HepG2 (cell line): ENCODE data around the gene ROMO1. TPM values are rescaled to one million over a fixed set of nuclear protein-coding genes. Genes with fewer than 3 reads are reported as not detected.

Source experiments
- CREB3 ChIP-seq: sonication (generic); formaldehyde crosslinking; IDR thresholded peaks from 2 replicates; pipeline ENCODE4 v1.5.0; 2020; ENCODE audit warnings: missing genetic modification reagents
- FOSL2 ChIP-seq: sonication (generic); formaldehyde crosslinking; IDR thresholded peaks from 2 replicates; pipeline ENCODE4 v1.4.0; 2020; ENCODE audit warnings: missing genetic modification reagents
- ISX ChIP-seq: sonication (generic); formaldehyde crosslinking; conservative IDR thresholded peaks from 2 replicates; pipeline ENCODE4 v1.5.0; 2020; ENCODE audit warnings: missing genetic modification reagents
- KDM1A ChIP-seq: IDR thresholded peaks from 2 replicates; pipeline ENCODE4 v1.6.1; 2016; ENCODE audit warnings: missing compliant biosample characterization
- MAF1 ChIP-seq: sonication (generic); formaldehyde crosslinking; IDR thresholded peaks from 2 replicates; pipeline ENCODE4 v1.5.0; 2020; ENCODE audit warnings: missing genetic modification reagents, borderline replicate concordance
- MATR3 ChIP-seq: sonication (generic); formaldehyde crosslinking; IDR thresholded peaks from 2 replicates; pipeline ENCODE4 v1.4.0; 2020; ENCODE audit warnings: missing genetic modification reagents
- NKX3-1 ChIP-seq: sonication (generic); formaldehyde crosslinking; IDR thresholded peaks from 2 replicates; pipeline ENCODE4 v1.5.0; 2020; ENCODE audit warnings: missing genetic modification reagents
- ONECUT2 ChIP-seq: sonication (generic); formaldehyde crosslinking; IDR thresholded peaks from 2 replicates; pipeline ENCODE4 v1.4.0; 2020; ENCODE audit warnings: missing genetic modification reagents
- PHF8 ChIP-seq: sonication (generic); formaldehyde crosslinking; IDR thresholded peaks from 2 replicates; pipeline ENCODE4 v1.5.0; 2020; ENCODE audit warnings: missing genetic modification reagents
- POLR2AphosphoS2 ChIP-seq: IDR thresholded peaks from 2 replicates; pipeline ENCODE4 v1.6.1; 2011; ENCODE audit warnings: low read depth, low read length, improper control_type of control experiment
- PRDM10 ChIP-seq: sonication (generic); formaldehyde crosslinking; IDR thresholded peaks from 2 replicates; pipeline ENCODE4 v1.4.0; 2020; ENCODE audit warnings: low read depth, missing genetic modification reagents
- TCF7L2 ChIP-seq: IDR thresholded peaks from 2 replicates; pipeline ENCODE4 v1.6.1; 2011; ENCODE audit warnings: mild to moderate bottlenecking, low read depth, low read length, moderate library complexity
- ZHX2 ChIP-seq, 2 experiments: sonication (generic) in 1 of 2; formaldehyde crosslinking in 1 of 2; IDR thresholded peaks; 2 replicates each; pipeline versions ENCODE4 v1.6.1 to v1.9.0; 2014 to 2022; ENCODE audit warnings: antibody characterized with exemption in 1 of 2, borderline replicate concordance in 1 of 2, inconsistent platforms in 1 of 2, low read depth in 1 of 2, missing genetic modification reagents in 1 of 2
- ZNF770 ChIP-seq: sonication (generic); formaldehyde crosslinking; IDR thresholded peaks from 2 replicates; pipeline ENCODE4 v1.5.0; 2020; ENCODE audit warnings: mild to moderate bottlenecking, missing genetic modification reagents
- polyA plus RNA-seq, 8 experiments: library from polyadenylated mRNA; depleted of rRNA in 3 of 8; stranded (reverse) in 7 of 8; unstranded in 1 of 8; fragments of >200 nt; fragmentation: Illumina TruSeq in 4 of 8; extraction: Trizol in 4 of 8; gene quantifications; 2 replicates each; pipeline versions ENCODE4 v1.2.1 to v1.2.3, GENCODE V29; 2011 to 2016; ENCODE audit warnings: low read depth in 4 of 8, missing spikeins in 1 of 8, mixed read lengths in 1 of 8; ENCODE audit not compliant: insufficient read depth in 1 of 8
- total RNA-seq, 5 experiments: library from RNA; depleted of rRNA; stranded (reverse); fragments of >200 nt; fragmentation: Illumina TruSeq; extraction: Trizol; gene quantifications; 2 replicates each; pipeline ENCODE4 v1.2.3, GENCODE V29; 2016; ENCODE audit warnings: low read depth in 1 of 5

Gene ROMO1
- total and polyA plus RNA-seq, 2 of the 13 experiments (the other 11 are each of a cell fraction or from before 2014, with no cell fraction given) = 636 to 755 TPM

GRCh38 chr20:35730583-35731468 lies 31.6 kb downstream of the ROMO1 start (continued):
- TF ChIP-seq KDM1A (CRISPR knock-in tag) = no peak
- no peak for TF ChIP-seq ONECUT2 (CRISPR knock-in tag)
- 0 out of 2 replicates have a peak, but pooled peaks have one; percentile 26 for TF ChIP-seq CREB3 (CRISPR knock-in tag)
- no peak for TF ChIP-seq ZNF770 (CRISPR knock-in tag)
- TF ChIP-seq POLR2AphosphoS2 = peak; percentile 88
- no peak for TF ChIP-seq TCF7L2
- TF ChIP-seq MAF1 = no peak
- no peak for TF ChIP-seq FOSL2 (CRISPR knock-in tag)
- no peak for TF ChIP-seq ZHX2 (IDR thresholded peaks at IDR 0.05; ENCODE audit: low read depth)
- TF ChIP-seq ZHX2 (CRISPR knock-in tag; IDR thresholded peaks at IDR 0.05; ENCODE audit: borderline replicate concordance) = peak; percentile 36; the same call in 1 of the 2 replicates
- no peak for TF ChIP-seq MATR3 (CRISPR knock-in tag)
- no peak for TF ChIP-seq NKX3-1 (CRISPR knock-in tag)
- no peak for TF ChIP-seq PRDM10 (CRISPR knock-in tag)
- TF ChIP-seq ISX (CRISPR knock-in tag) = no peak
- no peak for TF ChIP-seq PHF8 (CRISPR knock-in tag)
